Measurements from ENCODE around the gene KMT2C. TPM values are rescaled to one million over a fixed set of nuclear protein-coding genes. Genes with fewer than 3 reads are reported as not detected.

KMT2C gene
- total and polyA plus RNA-seq, 10 of the 15 experiments (the other 5 are each of a cell fraction or from before 2014, with no cell fraction given), result 3.3 to 45.2 (median 19.2) TPM

DNA sequence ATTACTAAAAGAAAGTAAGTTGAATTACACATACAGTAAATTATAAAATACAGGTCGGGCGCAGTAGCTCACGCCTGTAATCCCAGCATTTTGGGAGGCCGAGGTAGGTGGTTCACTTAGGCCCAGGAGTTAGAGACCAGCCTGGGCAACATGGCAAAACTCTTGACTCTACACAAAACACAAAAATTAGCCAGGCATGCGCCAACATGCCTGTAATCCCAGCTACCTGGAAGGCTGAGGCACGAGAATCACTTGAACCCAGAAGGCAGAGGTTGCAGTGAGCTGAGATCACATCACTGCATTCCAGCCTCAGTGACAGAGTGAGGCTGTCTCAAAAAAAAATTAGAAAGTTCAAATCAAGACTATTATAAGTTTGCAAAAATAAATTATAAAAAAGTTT is 235.4 kb downstream of the KMT2C start:
- FAIRE-seq (no peak), DNase-seq (ENCODE audit: low read depth, low spot score) (no peak), ATAC-seq (no peak)
- CTCF ChIA-PET, result no interaction called here
- POLR2A ChIA-PET, result no interaction called here
- intact Hi-C loops (cut with micrococcal nuclease; ENCODE audit: unreplicated experiment), result no loop called here
- TF ChIP-seq IKZF1 (conservative IDR thresholded peaks at IDR 0.05) (no peak), NFYA (IDR thresholded peaks at IDR 0.05; ENCODE audit: borderline replicate concordance, low read depth, low read length) (no peak), SUZ12 (IDR thresholded peaks at IDR 0.05; ENCODE audit: unreplicated experiment) (no peak), RFX5 (IDR thresholded peaks at IDR 0.05; ENCODE audit: low read depth, low read length) (no peak), EP300 (IDR thresholded peaks at IDR 0.05; ENCODE audit: borderline replicate concordance in 1 of 2, control insufficient read depth in 1 of 2, low read depth in 2 of 2, low read length in 2 of 2) (no peak), NFIC (IDR thresholded peaks at IDR 0.05; ENCODE audit: low read depth, low read length) (no peak), NR2F1 (conservative IDR thresholded peaks at IDR 0.05) (no peak), RAD21 (IDR thresholded peaks at IDR 0.05; ENCODE audit: insufficient read depth, low read depth, low read length) (no peak), HCFC1 (IDR thresholded peaks at IDR 0.05; ENCODE audit: low read length) (no peak), NFYB (IDR thresholded peaks at IDR 0.05; ENCODE audit: insufficient read depth, low read depth, low read length) (no peak), HDAC2 (IDR thresholded peaks at IDR 0.05) (no peak)
- WGBS (ENCODE audit: insufficient coverage, insufficient replicate concordance, low lambda C conversion rate, missing lambda C conversion rate), result 98% methylated on average over 6 of the region's 6 CpGs
- no peaks in the 10 kb centered on the region for H3K9me3 ChIP-seq (replicated peaks; ENCODE audit: control insufficient read depth, insufficient read depth, low read length)
- no peaks in the 10 kb centered on the region for H3K27me3 ChIP-seq (replicated peaks in 1 of 2; ENCODE audit: control insufficient read depth in 2 of 2, insufficient read depth in 2 of 2, low read length in 1 of 2)
- RAD21 ChIA-PET (ENCODE audit: unreplicated experiment), result no interaction called here
- in situ Hi-C loops (cut with MboI), result no loop called here
- H3K79me2 ChIP-seq (ENCODE audit: control insufficient read depth, insufficient read depth, low read length), result no peaks in the 10 kb centered on the region
- H3K4me1 ChIP-seq (ENCODE audit: control insufficient read depth, insufficient read depth, low read length), result no peaks in the 10 kb centered on the region
- SMC1A ChIA-PET (ENCODE audit: uncharacterized antibody, unreplicated experiment), result no interaction called here
- BruUV-seq (replicated peaks), result no TSS peak
- no peak overlapping the region for H3K4me3 ChIP-seq
- no peak overlapping the region for H2AFZ ChIP-seq (ENCODE audit: control insufficient read depth, low read depth, low read length)
- H3K36me3 ChIP-seq (ENCODE audit: control insufficient read depth in 2 of 2, insufficient read depth in 2 of 2, low read length in 1 of 2), result peaks cover 0 to 20% of the 10 kb centered on the region in 2 experiments; a peak in 3 of 4 replicates
- no peaks in the 10 kb centered on the region for H4K20me1 ChIP-seq (ENCODE audit: control insufficient read depth, insufficient read depth)
- H3K27ac ChIP-seq (ENCODE audit: control insufficient read depth, insufficient read depth), result no peak overlapping the region
- H3K4me2 ChIP-seq (ENCODE audit: control insufficient read depth, insufficient read depth), result no peak overlapping the region
- H3K9ac ChIP-seq (ENCODE audit: control insufficient read depth, insufficient read depth, low read length), result no peak overlapping the region

Measured in GM12878 (cell line).